Fibroblast of villous mesenchyme (primary cell): ENCODE measurements around the gene SCN1A. TPM values are rescaled to one million over a fixed set of nuclear protein-coding genes. Genes with fewer than 3 reads are reported as not detected.
A peak's percentile ranks its signal among the peaks of the same experiment; 100 is the strongest.

Source experiments
- DNase-seq: peaks from one replicate; pipeline ENCODE4 v3.0.0-alpha.2; 2010; ENCODE audit warnings: low read depth
- H3K4me3 ChIP-seq: 2 replicates; pipeline ENCODE4 v1.5.1; 2011; ENCODE audit warnings: low read depth, mild to moderate bottlenecking, low read length
- CTCF ChIP-seq: IDR thresholded peaks from 2 replicates; pipeline ENCODE4 v1.5.1; 2012; ENCODE audit warnings: low read depth, mild to moderate bottlenecking, low read length; ENCODE audit not compliant: insufficient read depth
- total RNA-seq: library from RNA; depleted of rRNA; stranded (reverse); fragments of >200 nt; gene quantifications from 2 replicates; pipeline ENCODE4 v1.2.3, GENCODE V29; 2012

The SCN1A gene
- total RNA-seq, 1 donor, result not detected

DNA sequence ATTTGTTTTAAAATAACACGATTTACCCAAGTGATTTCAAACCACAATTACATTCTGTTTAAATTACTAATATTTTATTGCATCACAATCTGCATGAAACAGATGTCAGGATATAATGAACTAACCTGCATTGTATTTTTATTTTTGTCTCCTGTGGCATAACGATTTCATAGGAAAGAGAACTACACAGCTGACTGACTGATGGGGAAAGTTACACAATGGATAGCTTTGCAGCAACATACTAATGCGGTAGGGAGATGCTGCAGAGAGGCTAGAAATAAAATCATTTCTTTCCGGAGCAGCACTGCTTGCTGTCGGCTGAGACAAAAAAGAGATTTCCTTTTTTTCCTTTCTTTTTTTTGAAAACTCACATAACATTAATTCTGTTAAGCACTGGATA lies 36.9 kb downstream of the SCN1A start:
- TF ChIP-seq CTCF, result no peak
- no peak for DNase-seq
- no peak overlapping the region for H3K4me3 ChIP-seq

- TF ChIP-seq CTCF, result no peak
- DNase-seq, result peak; percentile 30
- no peak overlapping the region for H3K4me3 ChIP-seq
These were observed 37.5 kb downstream of the SCN1A start for GRCh38 chr2:166090346-166090745.

GRCh38 chr2:166088634-166089033 lies 39.2 kb downstream of the SCN1A start:
- TF ChIP-seq CTCF, result no peak
- no peak overlapping the region for H3K4me3 ChIP-seq
- peak; percentile 9 for DNase-seq

DNA sequence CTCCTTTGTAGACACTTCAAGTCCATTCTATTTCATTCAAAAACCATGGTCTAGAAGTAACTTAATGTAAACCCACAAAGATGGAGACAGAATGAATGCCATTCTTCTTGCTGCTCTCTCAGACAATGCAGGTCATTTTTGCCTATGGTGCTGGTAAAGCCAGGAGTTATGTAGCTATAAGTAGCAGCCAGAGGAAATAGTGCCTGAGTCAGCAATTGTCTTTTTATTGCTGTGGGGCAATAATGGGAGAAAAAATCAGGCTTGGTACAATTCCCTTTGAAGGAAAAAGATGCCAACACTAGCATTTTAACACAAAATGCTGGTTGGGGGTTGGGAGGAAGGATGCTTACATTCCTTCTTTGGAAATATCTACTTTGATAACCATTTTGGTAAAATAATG lies 43.5 kb downstream of the SCN1A start:
- no peak for DNase-seq
- no peak for TF ChIP-seq CTCF
- H3K4me3 ChIP-seq, result no peak overlapping the region

- DNase-seq, result no peak
- TF ChIP-seq CTCF, result no peak
- H3K4me3 ChIP-seq, result no peak overlapping the region
These were observed 45.1 kb downstream of the SCN1A start for GRCh38 chr2:166082736-166083135.

DNA sequence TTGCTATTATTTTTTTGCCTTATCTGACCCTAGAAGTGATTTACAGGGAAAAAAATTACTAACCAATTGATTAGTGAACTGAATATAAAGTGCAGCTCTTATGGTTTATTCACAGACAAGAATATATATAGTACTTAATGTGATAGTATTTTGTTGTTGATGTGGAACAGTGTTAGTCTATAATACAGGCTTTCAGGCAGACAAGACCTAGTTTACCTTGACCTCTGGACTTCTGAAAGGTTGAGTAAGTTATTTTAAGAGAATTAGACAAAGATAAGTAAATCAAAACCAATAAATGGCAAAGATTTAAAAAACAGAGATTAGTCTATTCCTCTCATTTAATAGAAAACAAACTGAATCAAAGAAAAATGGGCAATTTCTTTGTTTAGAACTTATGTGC lies 46.0 kb downstream of the SCN1A start:
- DNase-seq, result no peak
- no peak overlapping the region for H3K4me3 ChIP-seq
- TF ChIP-seq CTCF, result no peak

DNA sequence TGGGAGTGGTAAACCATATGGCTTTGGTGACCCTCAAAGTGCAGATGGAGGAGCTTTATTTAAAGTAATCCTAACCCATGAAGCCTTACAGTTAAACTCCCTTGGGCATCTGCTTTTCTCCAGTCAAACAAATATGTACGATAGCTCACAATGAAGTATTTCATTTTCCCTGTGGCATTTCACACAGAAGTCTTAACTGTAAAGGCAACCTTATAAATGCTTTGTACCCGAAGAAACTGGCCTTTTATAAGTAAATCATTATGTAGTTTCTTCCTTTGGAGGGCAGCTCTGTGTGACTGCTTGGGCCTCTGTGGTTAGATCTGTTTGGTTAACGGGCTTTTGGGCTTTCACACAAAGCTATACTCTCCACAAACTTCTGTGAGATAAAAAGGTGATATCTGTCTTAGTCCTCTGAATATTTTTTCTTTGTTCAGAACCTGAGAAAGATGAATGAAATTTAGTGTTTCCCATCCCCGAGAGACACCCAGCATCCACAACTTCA lies 46.6 kb downstream of the SCN1A start:
- TF ChIP-seq CTCF, result no peak
- no peak overlapping the region for H3K4me3 ChIP-seq
- no peak for DNase-seq
